ENCODE data around the gene MSANTD7. TPM values are rescaled to one million over a fixed set of nuclear protein-coding genes. Genes with fewer than 3 reads are reported as not detected.
A peak's percentile ranks its signal among the peaks of the same experiment; 100 is the strongest.
"Not testable (repeated sequence)": the region's sequence is repeated elsewhere in the genome, so short reads cannot be mapped to it uniquely, and the experiment has no call there.

MSANTD7 gene
- total and polyA plus RNA-seq, 2 experiments from 2014 or later: 9.2 to 14.0 TPM

- DNase-seq (ENCODE audit: low spot score): peak; percentile 35
- WGBS (ENCODE audit: low lambda C conversion rate, missing lambda C conversion rate): 83% methylated on average over 1 of the region's 1 CpG
Observed at GRCh38 chr10:14860791-14861190, 22.7 kb downstream of the MSANTD7 start.

GRCh38 chr10:14864466-14864865, 26.4 kb downstream of the MSANTD7 start:
- H3K9me2 ChIP-seq (replicated peaks; ENCODE audit: insufficient read depth); H2AFZ ChIP-seq; H3K9me3 ChIP-seq (ENCODE audit: low read depth); H3K27ac ChIP-seq; H4K20me1 ChIP-seq (ENCODE audit: insufficient read depth, poor library complexity, severe bottlenecking); H3K4me3 ChIP-seq; H3K4me2 ChIP-seq; DNase-seq (ENCODE audit: low spot score); H3K36me3 ChIP-seq (replicated peaks; ENCODE audit: insufficient read depth, low read depth); H3K27me3 ChIP-seq; H3K79me2 ChIP-seq: not testable (repeated sequence)
- WGBS (ENCODE audit: low lambda C conversion rate, missing lambda C conversion rate): 92% methylated on average over 5 of the region's 6 CpGs
- H3K4me1 ChIP-seq (ENCODE audit: insufficient read depth): peaks cover 13% of the 10 kb centered on the region

More at GRCh38 chr10:14860791-14861190, 22.7 kb downstream of the MSANTD7 start:
- TF ChIP-seq EZH2 (IDR thresholded peaks at IDR 0.05; ENCODE audit: borderline replicate concordance) (no peak), EZH2phosphoT487 (IDR thresholded peaks at IDR 0.05; ENCODE audit: low read depth, severe bottlenecking, unreplicated experiment) (no peak), CTCF (IDR thresholded peaks at IDR 0.05; ENCODE audit: poor library complexity) (no peak)
- no peaks in the 10 kb centered on the region for H3K9me3 ChIP-seq (ENCODE audit: low read depth)
- H4K20me1 ChIP-seq (ENCODE audit: insufficient read depth, poor library complexity, severe bottlenecking): no peaks in the 10 kb centered on the region
- no peak overlapping the region for H3K4me2 ChIP-seq
- H3K36me3 ChIP-seq (replicated peaks; ENCODE audit: insufficient read depth, low read depth): no peaks in the 10 kb centered on the region
- H3K27me3 ChIP-seq: no peaks in the 10 kb centered on the region
- H2AFZ ChIP-seq: no peak overlapping the region
- H3K4me3 ChIP-seq: no peak overlapping the region
- H3K79me2 ChIP-seq: no peaks in the 10 kb centered on the region
- H3K4me1 ChIP-seq (ENCODE audit: insufficient read depth): peaks cover 13% of the 10 kb centered on the region
- peak overlapping the region; percentile 67 for H3K27ac ChIP-seq
- H3K9me2 ChIP-seq (replicated peaks; ENCODE audit: insufficient read depth): no peaks in the 10 kb centered on the region

GRCh38 chr10:14864871-14865270, 26.8 kb downstream of the MSANTD7 start:
- H3K4me2 ChIP-seq; H3K27ac ChIP-seq; H3K27me3 ChIP-seq; H3K36me3 ChIP-seq (replicated peaks; ENCODE audit: insufficient read depth, low read depth); H4K20me1 ChIP-seq (ENCODE audit: insufficient read depth, poor library complexity, severe bottlenecking); H3K79me2 ChIP-seq; H3K4me3 ChIP-seq; DNase-seq (ENCODE audit: low spot score); H3K9me3 ChIP-seq (ENCODE audit: low read depth); H2AFZ ChIP-seq; H3K9me2 ChIP-seq (replicated peaks; ENCODE audit: insufficient read depth): not testable (repeated sequence)
- 97% methylated on average over 3 of the region's 3 CpGs for WGBS (ENCODE audit: low lambda C conversion rate, missing lambda C conversion rate)
- peaks cover 13% of the 10 kb centered on the region for H3K4me1 ChIP-seq (ENCODE audit: insufficient read depth)

- no peaks in the 10 kb centered on the region for H3K9me3 ChIP-seq (ENCODE audit: low read depth)
- no peak overlapping the region for H3K27ac ChIP-seq
- no peaks in the 10 kb centered on the region for H3K27me3 ChIP-seq
- no peaks in the 10 kb centered on the region for H3K9me2 ChIP-seq (replicated peaks; ENCODE audit: insufficient read depth)
- H3K36me3 ChIP-seq (replicated peaks; ENCODE audit: insufficient read depth, low read depth): no peaks in the 10 kb centered on the region
- no peak overlapping the region for H2AFZ ChIP-seq
- H4K20me1 ChIP-seq (ENCODE audit: insufficient read depth, poor library complexity, severe bottlenecking): no peaks in the 10 kb centered on the region
- 80% methylated on average over 2 of the region's 2 CpGs for WGBS (ENCODE audit: low lambda C conversion rate, missing lambda C conversion rate)
- peaks cover 10% of the 10 kb centered on the region for H3K4me1 ChIP-seq (ENCODE audit: insufficient read depth)
- H3K4me3 ChIP-seq: no peak overlapping the region
- TF ChIP-seq EZH2 (IDR thresholded peaks at IDR 0.05; ENCODE audit: borderline replicate concordance) (no peak), CTCF (IDR thresholded peaks at IDR 0.05; ENCODE audit: poor library complexity) (no peak), EZH2phosphoT487 (IDR thresholded peaks at IDR 0.05; ENCODE audit: low read depth, severe bottlenecking, unreplicated experiment) (no peak)
- H3K4me2 ChIP-seq: no peak overlapping the region
- peaks cover 21% of the 10 kb centered on the region for H3K79me2 ChIP-seq
- DNase-seq (ENCODE audit: low spot score): no peak
Observed at GRCh38 chr10:14873090-14873760, 35.1 kb downstream of the MSANTD7 start.

Measured in hepatocyte (in vitro differentiated cells).